H9 (cell line): Measurements from ENCODE around the gene TMCC2. TPM values are rescaled to one million over a fixed set of nuclear protein-coding genes. Genes with fewer than 3 reads are reported as not detected.

Experiments
- DNase-seq: peaks from one replicate; pipeline ENCODE4 v3.0.0-alpha.2; 2017
- H2AFZ ChIP-seq: one replicate; pipeline ENCODE4 v1.6.1; 2013; ENCODE audit warnings: mild to moderate bottlenecking, low read length, control low read depth, moderate library complexity
- H2AK5ac ChIP-seq: 2 replicates; pipeline ENCODE4 v1.6.1; 2013; ENCODE audit warnings: low read length, control low read depth, mixed read lengths; ENCODE audit not compliant: insufficient read length
- H2BK120ac ChIP-seq: one replicate; pipeline ENCODE4 v1.6.1; 2013; ENCODE audit warnings: low read depth, mild to moderate bottlenecking, low read length, control low read depth, inconsistent platforms; ENCODE audit not compliant: poor library complexity, severe bottlenecking
- H2BK12ac ChIP-seq: 2 replicates; pipeline ENCODE4 v1.6.1; 2013; ENCODE audit warnings: low read length, control low read depth, mixed read lengths, low read depth; ENCODE audit not compliant: insufficient read length
- H2BK15ac ChIP-seq: 2 replicates; pipeline ENCODE4 v1.6.1; 2013; ENCODE audit warnings: low read depth, low read length, control low read depth
- H2BK20ac ChIP-seq: one replicate; pipeline ENCODE4 v1.6.1; 2013; ENCODE audit warnings: low read depth, mild to moderate bottlenecking, low read length, control low read depth, inconsistent platforms; ENCODE audit not compliant: poor library complexity, severe bottlenecking
- H2BK5ac ChIP-seq: 2 replicates; pipeline ENCODE4 v1.6.1; 2013; ENCODE audit warnings: low read length, control low read depth, mixed read lengths; ENCODE audit not compliant: insufficient read length
- H3K14ac ChIP-seq: 2 replicates; pipeline ENCODE4 v1.6.1; 2013; ENCODE audit warnings: low read length, control low read depth; ENCODE audit not compliant: insufficient read depth
- H3K18ac ChIP-seq: 2 replicates; pipeline ENCODE4 v1.6.1; 2013; ENCODE audit warnings: low read depth, mild to moderate bottlenecking, mixed read lengths, low read length, control low read depth; ENCODE audit not compliant: insufficient read length
- H3K23ac ChIP-seq: 2 replicates; pipeline ENCODE4 v1.6.1; 2013; ENCODE audit warnings: low read length, control low read depth, mixed read lengths, low read depth; ENCODE audit not compliant: insufficient read length
- H3K23me2 ChIP-seq: 2 replicates; pipeline ENCODE4 v1.6.1; 2013; ENCODE audit warnings: low read depth, mild to moderate bottlenecking, mixed read lengths, low read length, control low read depth; ENCODE audit not compliant: insufficient read length, poor library complexity, severe bottlenecking
- H3K27ac ChIP-seq: 2 replicates; pipeline ENCODE4 v1.5.1; 2013; ENCODE audit warnings: low read length, control low read depth, mixed read lengths, low read depth; ENCODE audit not compliant: insufficient read length
- H3K27me3 ChIP-seq: 2 replicates; pipeline ENCODE4 v1.6.1; 2013; ENCODE audit warnings: low read length, control low read depth, inconsistent platforms; ENCODE audit not compliant: insufficient read depth
- H3K4ac ChIP-seq: 2 replicates; pipeline ENCODE4 v1.6.1; 2013; ENCODE audit warnings: low read depth, mild to moderate bottlenecking, control low read depth, inconsistent platforms, low read length, moderate library complexity
- H3K4me1 ChIP-seq: 2 replicates; pipeline ENCODE4 v1.6.1; 2013; ENCODE audit warnings: low read length, control low read depth, inconsistent platforms; ENCODE audit not compliant: insufficient read depth
- H3K4me2 ChIP-seq: 2 replicates; pipeline ENCODE4 v1.6.1; 2013; ENCODE audit warnings: low read length, control low read depth, mixed read lengths; ENCODE audit not compliant: insufficient read length, insufficient read depth
- H3K56ac ChIP-seq: 2 replicates; pipeline ENCODE4 v1.6.1; 2013; ENCODE audit warnings: low read depth, mild to moderate bottlenecking, mixed read lengths, low read length, control low read depth; ENCODE audit not compliant: insufficient read length
- H3K79me1 ChIP-seq: 2 replicates; pipeline ENCODE4 v1.6.1; 2013; ENCODE audit warnings: low read depth, mild to moderate bottlenecking, moderate library complexity, low read length, control low read depth, inconsistent platforms; ENCODE audit not compliant: insufficient read depth, poor library complexity, severe bottlenecking
- H3K79me2 ChIP-seq: 2 replicates; pipeline ENCODE4 v1.6.1; 2013; ENCODE audit warnings: low read length, control low read depth, inconsistent platforms; ENCODE audit not compliant: insufficient read depth
- H3K9ac ChIP-seq: 2 replicates; pipeline ENCODE4 v1.6.1; 2013; ENCODE audit warnings: low read length, control low read depth, mixed read lengths; ENCODE audit not compliant: insufficient read length; ENCODE audit errors: extremely low read depth
- H3K9me3 ChIP-seq: one replicate; pipeline ENCODE4 v1.6.1; 2013; ENCODE audit warnings: low read depth, low read length, inconsistent platforms; ENCODE audit not compliant: control insufficient read depth
- H3T11ph ChIP-seq: one replicate; pipeline ENCODE4 v1.6.1; 2013; ENCODE audit warnings: mild to moderate bottlenecking, low read length, control low read depth, inconsistent platforms
- H4K20me1 ChIP-seq: one replicate; pipeline ENCODE4 v1.6.1; 2013; ENCODE audit not compliant: control insufficient read depth, insufficient read length, insufficient read depth
- H4K5ac ChIP-seq: 2 replicates; pipeline ENCODE4 v1.6.1; 2013; ENCODE audit warnings: low read depth, mild to moderate bottlenecking, mixed read lengths, low read length, control low read depth; ENCODE audit not compliant: insufficient read length
- H4K8ac ChIP-seq: replicated peaks from 2 replicates; pipeline ENCODE4 v1.6.1; 2013; ENCODE audit warnings: low read length, control low read depth, mixed read lengths, low read depth; ENCODE audit not compliant: insufficient read length
- H4K91ac ChIP-seq: 2 replicates; pipeline ENCODE4 v1.6.1; 2013; ENCODE audit warnings: low read depth, mild to moderate bottlenecking, moderate library complexity, mixed read lengths, low read length, control low read depth; ENCODE audit not compliant: insufficient read length
- H3K27ac Mint-ChIP-seq, 3 experiments: 2 replicates in 2 of 3; 3 replicates in 1 of 3; pipeline ENCODE4 v1.8.0; 2020 to 2021; ENCODE audit warnings: mixed read lengths in 3 of 3, mild to moderate bottlenecking in 1 of 3, moderate library complexity in 1 of 3
- H3K27me3 Mint-ChIP-seq: 2 replicates; pipeline ENCODE4 v1.8.0; 2021; ENCODE audit warnings: low read depth, mild to moderate bottlenecking, moderate library complexity, mixed read lengths
- H3K36me3 Mint-ChIP-seq, 3 experiments: 2 replicates in 2 of 3; 3 replicates in 1 of 3; pipeline ENCODE4 v1.8.0; 2020 to 2021; ENCODE audit warnings: low read depth in 3 of 3, mixed read lengths in 3 of 3; ENCODE audit not compliant: insufficient read depth in 1 of 3
- H3K4me1 Mint-ChIP-seq, 2 experiments: 2 replicates each; pipeline ENCODE4 v1.8.0; 2020; ENCODE audit warnings: mixed read lengths in 2 of 2
- H3K4me3 Mint-ChIP-seq, 2 experiments: 2 replicates in 1 of 2; 3 replicates in 1 of 2; pipeline ENCODE4 v1.8.0; 2020 to 2021; ENCODE audit warnings: mild to moderate bottlenecking in 2 of 2, mixed read lengths in 2 of 2, moderate library complexity in 1 of 2
- H3K9me3 Mint-ChIP-seq, 2 experiments: 2 replicates in 1 of 2; 3 replicates in 1 of 2; pipeline ENCODE4 v1.8.0; 2020; ENCODE audit warnings: mild to moderate bottlenecking in 2 of 2, mixed read lengths in 2 of 2, moderate library complexity in 1 of 2
- WGBS: extraction: QIAGEN DNeasy Blood & Tissue Kit; methylation state at CpG from one replicate; pipeline ENCODE4 v1.1.7; 2013; ENCODE audit warnings: missing lambda C conversion rate, low lambda C conversion rate, mixed read lengths; ENCODE audit not compliant: insufficient read length; ENCODE audit errors: extremely low coverage; 5-methylcytosine and 5-hydroxymethylcytosine counted together
- total RNA-seq: library from RNA; stranded (reverse); gene quantifications from 2 replicates; pipeline ENCODE4 v1.2.1, GENCODE V29; 2021
- TF ChIP-seq, protein P1 (sequence below): fragments of 200-600 bp; sonication (generic); conservative IDR thresholded peaks from 3 replicates; pipeline ENCODE4 v1.8.0; 2021; ENCODE audit warnings: antibody characterized with exemption, mild to moderate bottlenecking

TMCC2 gene
- total RNA-seq, 1 experiment from 2014 or later = 11.7 TPM

DNA sequence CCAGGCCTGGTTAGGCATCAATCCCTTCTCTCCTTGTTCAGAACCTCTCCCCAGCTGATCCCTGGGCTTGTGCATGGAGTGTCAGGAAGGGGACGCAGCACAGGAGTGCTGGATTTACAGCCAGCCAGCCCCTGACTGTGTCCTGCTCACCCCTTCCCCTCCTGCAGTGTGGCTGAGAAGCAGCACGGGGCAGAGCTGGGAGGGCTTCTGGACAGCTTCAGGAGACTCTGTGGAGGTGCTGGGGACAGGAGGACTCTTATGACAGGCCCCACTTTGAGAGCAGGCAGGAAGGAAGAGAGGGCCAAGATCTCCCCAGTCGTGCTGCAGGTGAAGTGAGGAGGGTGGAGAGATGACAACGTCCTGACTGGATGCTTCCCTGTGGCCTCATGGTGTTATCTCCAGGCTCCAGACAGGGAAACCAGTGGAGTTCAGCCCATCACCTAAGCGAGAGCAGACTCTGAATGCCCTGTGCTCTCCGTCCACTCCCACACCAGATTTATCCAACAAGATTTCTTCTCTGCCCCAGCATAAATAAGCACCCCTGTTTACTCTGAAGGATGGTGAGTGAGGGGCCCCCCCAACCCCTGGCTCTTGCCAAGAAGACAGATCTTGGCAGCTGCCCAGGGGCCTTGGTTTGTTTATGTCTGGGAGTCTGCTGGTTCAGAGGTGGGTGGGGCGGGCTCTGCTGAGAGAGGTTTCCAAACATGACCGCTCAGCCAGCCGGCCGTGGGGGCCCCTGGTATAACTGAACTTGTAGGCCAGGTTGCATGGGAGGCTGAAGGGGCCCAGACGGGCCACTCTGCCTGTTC lies 21.3 kb downstream of the TMCC2 start:
- no peaks in the 10 kb centered on the region for H3K4me1 ChIP-seq
- Mint-ChIP-seq H3K27me3 (no peaks in the 10 kb centered on the region; the same call in 1 of the 2 replicates), H3K4me1 (peaks cover 18 to 35% of the 10 kb centered on the region in 2 experiments), H3K36me3 (no peaks in the 10 kb centered on the region; a peak in 1 of 7 replicates), H3K4me3 (no peak overlapping the region), H3K27ac (peak overlapping the region in 1 of 3 experiments; percentile 30; a peak in 3 of 7 replicates), H3K9me3 (no peaks in the 10 kb centered on the region)
- no peak overlapping the region for H3K9ac ChIP-seq
- H3K79me1 ChIP-seq = no peaks in the 10 kb centered on the region
- no peaks in the 10 kb centered on the region for H3K27me3 ChIP-seq
- no peak overlapping the region for H2BK20ac ChIP-seq
- H3K79me2 ChIP-seq = no peaks in the 10 kb centered on the region
- H3K18ac ChIP-seq = no peak overlapping the region
- no peak overlapping the region for H2BK15ac ChIP-seq
- no peaks in the 10 kb centered on the region for H3K9me3 ChIP-seq
- no peak overlapping the region for H3K4me2 ChIP-seq
- no peak overlapping the region for H2AK5ac ChIP-seq
- no peak overlapping the region; the same call in 1 of the 2 replicates for H3K14ac ChIP-seq
- H4K20me1 ChIP-seq = no peaks in the 10 kb centered on the region
- no peak overlapping the region for H3T11ph ChIP-seq
- H3K23me2 ChIP-seq = no peaks in the 10 kb centered on the region
- H2BK120ac ChIP-seq = no peak overlapping the region
- DNase-seq = no peak
- TF ChIP-seq, protein P1, sequence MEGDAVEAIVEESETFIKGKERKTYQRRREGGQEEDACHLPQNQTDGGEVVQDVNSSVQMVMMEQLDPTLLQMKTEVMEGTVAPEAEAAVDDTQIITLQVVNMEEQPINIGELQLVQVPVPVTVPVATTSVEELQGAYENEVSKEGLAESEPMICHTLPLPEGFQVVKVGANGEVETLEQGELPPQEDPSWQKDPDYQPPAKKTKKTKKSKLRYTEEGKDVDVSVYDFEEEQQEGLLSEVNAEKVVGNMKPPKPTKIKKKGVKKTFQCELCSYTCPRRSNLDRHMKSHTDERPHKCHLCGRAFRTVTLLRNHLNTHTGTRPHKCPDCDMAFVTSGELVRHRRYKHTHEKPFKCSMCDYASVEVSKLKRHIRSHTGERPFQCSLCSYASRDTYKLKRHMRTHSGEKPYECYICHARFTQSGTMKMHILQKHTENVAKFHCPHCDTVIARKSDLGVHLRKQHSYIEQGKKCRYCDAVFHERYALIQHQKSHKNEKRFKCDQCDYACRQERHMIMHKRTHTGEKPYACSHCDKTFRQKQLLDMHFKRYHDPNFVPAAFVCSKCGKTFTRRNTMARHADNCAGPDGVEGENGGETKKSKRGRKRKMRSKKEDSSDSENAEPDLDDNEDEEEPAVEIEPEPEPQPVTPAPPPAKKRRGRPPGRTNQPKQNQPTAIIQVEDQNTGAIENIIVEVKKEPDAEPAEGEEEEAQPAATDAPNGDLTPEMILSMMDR = no peak
- H4K8ac ChIP-seq = no peak overlapping the region
- no peak overlapping the region for H3K27ac ChIP-seq
- H4K5ac ChIP-seq = no peak overlapping the region
- WGBS = no CpG with 5 or more reads among the region's 11 CpGs
- no peak overlapping the region for H3K56ac ChIP-seq
- H3K4ac ChIP-seq = no peak overlapping the region
- no peak overlapping the region for H2BK5ac ChIP-seq
- no peak overlapping the region for H4K91ac ChIP-seq
- H3K23ac ChIP-seq = no peak overlapping the region
- no peak overlapping the region for H2AFZ ChIP-seq
- H2BK12ac ChIP-seq = no peak overlapping the region
